ENCODE results near the gene GARIN5B.

GRCh38 chr19:55384920-55385723 is 22.1 kb upstream of the GARIN5B start:
- TF ChIP-seq EZH2 (IDR thresholded peaks at IDR 0.05; ENCODE audit: insufficient read depth, poor library complexity, severe bottlenecking) (no peak), EZH2phosphoT487 (IDR thresholded peaks at IDR 0.05; ENCODE audit: insufficient read depth, low read depth) (no peak)
